ENCODE results near the gene CRIP2. TPM values are rescaled to one million over a fixed set of nuclear protein-coding genes. Genes with fewer than 3 reads are reported as not detected.

CRIP2 gene
- total RNA-seq, 1 donor from 2014 or later: 38.3 TPM

DNA sequence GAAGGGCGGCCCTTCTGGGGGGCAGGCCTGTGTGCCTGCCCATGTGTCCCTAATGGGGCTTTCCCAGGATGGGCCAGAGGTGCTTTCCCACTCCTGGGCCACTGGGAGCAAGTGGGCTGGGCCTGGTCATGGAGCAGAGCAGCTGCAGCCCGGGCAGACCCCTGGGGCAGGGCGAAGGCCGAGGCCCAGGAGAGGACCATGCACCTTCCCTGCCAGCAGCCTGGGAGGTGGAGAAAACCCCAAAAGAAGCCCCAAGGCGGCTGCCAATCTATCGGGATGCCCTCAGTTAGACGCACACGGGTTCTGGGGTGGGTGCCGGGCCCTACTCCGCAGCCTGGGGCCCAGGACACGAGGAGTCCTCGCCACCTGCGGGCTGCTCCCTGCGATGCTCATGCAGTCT lies 16.1 kb upstream of the CRIP2 start:
- H3K27me3 Mint-ChIP-seq (ENCODE audit: low read depth): no peaks in the 10 kb centered on the region
- no peak overlapping the region for H3K27ac Mint-ChIP-seq (ENCODE audit: unreplicated experiment)

DNA sequence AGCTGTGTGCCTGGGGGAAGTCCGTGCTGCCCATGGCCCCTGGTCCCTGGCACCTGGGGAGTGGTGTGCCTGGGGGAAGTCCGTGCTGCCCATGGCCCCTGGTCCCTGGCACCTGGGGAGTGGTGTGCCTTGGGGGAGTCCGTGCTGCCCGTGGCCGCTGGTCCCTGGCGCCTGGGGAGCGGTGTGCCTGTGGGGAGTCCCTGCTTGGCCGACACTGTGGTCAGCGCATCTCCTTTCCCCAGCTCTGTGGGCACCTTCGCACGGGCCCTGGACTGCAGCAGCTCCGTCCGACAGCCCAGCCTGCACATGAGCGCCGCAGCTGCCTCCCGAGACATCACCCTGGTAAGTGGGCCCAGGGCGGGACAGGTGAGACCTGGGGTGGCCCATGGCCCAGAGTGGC lies 14.5 kb upstream of the CRIP2 start:
- Mint-ChIP-seq H3K27ac (ENCODE audit: unreplicated experiment) (no peak overlapping the region), H3K27me3 (ENCODE audit: low read depth) (no peaks in the 10 kb centered on the region), H3K36me3 (ENCODE audit: low read depth) (no peaks in the 10 kb centered on the region), H3K4me1 (no peaks in the 10 kb centered on the region), H3K9me3 (no peaks in the 10 kb centered on the region), H3K4me3 (no peak overlapping the region)
- TF ChIP-seq, protein P1, sequence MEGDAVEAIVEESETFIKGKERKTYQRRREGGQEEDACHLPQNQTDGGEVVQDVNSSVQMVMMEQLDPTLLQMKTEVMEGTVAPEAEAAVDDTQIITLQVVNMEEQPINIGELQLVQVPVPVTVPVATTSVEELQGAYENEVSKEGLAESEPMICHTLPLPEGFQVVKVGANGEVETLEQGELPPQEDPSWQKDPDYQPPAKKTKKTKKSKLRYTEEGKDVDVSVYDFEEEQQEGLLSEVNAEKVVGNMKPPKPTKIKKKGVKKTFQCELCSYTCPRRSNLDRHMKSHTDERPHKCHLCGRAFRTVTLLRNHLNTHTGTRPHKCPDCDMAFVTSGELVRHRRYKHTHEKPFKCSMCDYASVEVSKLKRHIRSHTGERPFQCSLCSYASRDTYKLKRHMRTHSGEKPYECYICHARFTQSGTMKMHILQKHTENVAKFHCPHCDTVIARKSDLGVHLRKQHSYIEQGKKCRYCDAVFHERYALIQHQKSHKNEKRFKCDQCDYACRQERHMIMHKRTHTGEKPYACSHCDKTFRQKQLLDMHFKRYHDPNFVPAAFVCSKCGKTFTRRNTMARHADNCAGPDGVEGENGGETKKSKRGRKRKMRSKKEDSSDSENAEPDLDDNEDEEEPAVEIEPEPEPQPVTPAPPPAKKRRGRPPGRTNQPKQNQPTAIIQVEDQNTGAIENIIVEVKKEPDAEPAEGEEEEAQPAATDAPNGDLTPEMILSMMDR (conservative IDR thresholded peaks at IDR 0.05): no peak
- DNase-seq (ENCODE audit: low read depth, low spot score): no peak

More for the DNA sequence above, 16.1 kb upstream of the CRIP2 start:
- no peaks in the 10 kb centered on the region for H3K4me1 Mint-ChIP-seq
- no peak for DNase-seq (ENCODE audit: low read depth, low spot score)
- no peak overlapping the region for H3K4me3 Mint-ChIP-seq
- H3K36me3 Mint-ChIP-seq (ENCODE audit: low read depth): no peaks in the 10 kb centered on the region
- TF ChIP-seq, protein P1 (conservative IDR thresholded peaks at IDR 0.05): no peak
- H3K9me3 Mint-ChIP-seq: no peaks in the 10 kb centered on the region

DNA sequence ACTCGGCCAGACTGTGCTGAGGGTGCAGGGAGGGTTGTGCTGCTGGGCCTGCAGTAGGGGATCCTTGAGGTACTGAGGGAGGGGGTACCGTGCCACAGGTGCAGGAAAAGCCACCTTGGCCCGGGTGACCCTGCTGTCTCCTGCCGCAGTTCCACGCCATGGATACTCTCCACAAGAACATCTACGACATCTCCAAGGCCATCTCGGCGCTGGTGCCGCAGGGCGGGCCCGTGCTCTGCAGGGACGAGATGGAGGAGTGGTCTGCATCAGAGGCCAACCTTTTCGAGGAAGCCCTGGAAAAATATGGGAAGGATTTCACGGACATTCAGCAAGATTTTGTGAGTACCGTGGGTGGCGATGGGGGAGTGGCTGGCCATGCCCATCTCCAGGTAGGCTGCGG lies 14.0 kb upstream of the CRIP2 start:
- Mint-ChIP-seq H3K27me3 (ENCODE audit: low read depth) (no peaks in the 10 kb centered on the region), H3K9me3 (no peaks in the 10 kb centered on the region), H3K36me3 (ENCODE audit: low read depth) (no peaks in the 10 kb centered on the region), H3K4me1 (no peaks in the 10 kb centered on the region), H3K4me3 (no peak overlapping the region), H3K27ac (ENCODE audit: unreplicated experiment) (no peak overlapping the region)
- TF ChIP-seq, protein P1 (conservative IDR thresholded peaks at IDR 0.05): no peak
- DNase-seq (ENCODE audit: low read depth, low spot score): no peak

DNA sequence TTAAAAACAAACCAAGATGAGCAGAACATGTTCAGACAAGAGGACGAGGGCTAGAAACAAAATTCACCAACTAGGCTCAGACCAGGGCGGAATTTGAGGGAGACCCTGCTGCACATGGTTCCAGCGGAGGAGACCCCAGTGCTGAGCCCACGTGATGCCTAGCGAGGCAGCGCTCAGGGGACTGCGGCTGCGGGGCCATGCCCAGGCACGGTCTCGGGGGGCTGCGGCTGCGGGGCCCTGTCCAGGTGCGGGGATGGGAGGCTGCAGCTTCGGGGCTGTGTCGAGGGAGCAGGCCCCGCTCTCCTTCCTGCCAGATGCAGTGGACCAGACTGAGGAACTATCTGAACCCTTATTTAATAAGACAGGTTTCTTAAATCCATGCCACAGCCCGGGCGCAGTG lies 12.7 kb upstream of the CRIP2 start:
- peak overlapping the region; percentile 57 for H3K4me3 Mint-ChIP-seq
- no peak overlapping the region for H3K27ac Mint-ChIP-seq (ENCODE audit: unreplicated experiment)
- no peaks in the 10 kb centered on the region for H3K27me3 Mint-ChIP-seq (ENCODE audit: low read depth)
- TF ChIP-seq, protein P1 (conservative IDR thresholded peaks at IDR 0.05): no peak
- no peaks in the 10 kb centered on the region for H3K36me3 Mint-ChIP-seq (ENCODE audit: low read depth)
- no peaks in the 10 kb centered on the region for H3K4me1 Mint-ChIP-seq
- no peaks in the 10 kb centered on the region for H3K9me3 Mint-ChIP-seq
- no peak for DNase-seq (ENCODE audit: low read depth, low spot score)

DNA sequence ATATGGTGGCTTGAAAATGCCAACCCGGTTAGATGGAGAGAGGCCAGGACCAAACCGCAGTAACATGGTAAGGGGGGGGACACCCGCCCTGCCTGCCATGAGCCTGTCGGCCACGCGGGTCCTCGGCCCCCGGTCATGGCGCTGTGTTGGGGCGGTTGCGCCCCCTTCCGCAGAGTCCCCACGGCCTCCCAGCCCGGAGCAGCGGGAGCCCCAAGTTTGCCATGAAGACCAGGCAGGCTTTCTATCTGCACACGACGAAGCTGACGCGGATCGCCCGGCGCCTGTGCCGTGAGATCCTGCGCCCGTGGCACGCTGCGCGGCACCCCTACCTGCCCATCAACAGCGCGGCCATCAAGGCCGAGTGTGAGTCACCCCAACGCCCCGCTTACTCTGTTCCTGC lies 10.1 kb upstream of the CRIP2 start:
- TF ChIP-seq, protein P1 (conservative IDR thresholded peaks at IDR 0.05): no peak
- Mint-ChIP-seq H3K36me3 (ENCODE audit: low read depth) (no peaks in the 10 kb centered on the region), H3K27me3 (ENCODE audit: low read depth) (no peaks in the 10 kb centered on the region), H3K27ac (ENCODE audit: unreplicated experiment) (no peak overlapping the region), H3K9me3 (no peaks in the 10 kb centered on the region), H3K4me3 (no peak overlapping the region), H3K4me1 (no peaks in the 10 kb centered on the region)
- DNase-seq (ENCODE audit: low read depth, low spot score): no peak
